Small intestine (tissue), 7 donors: ENCODE results near the gene LAMB1. TPM values are rescaled to one million over a fixed set of nuclear protein-coding genes. Genes with fewer than 3 reads are reported as not detected.

ENCODE experiments used
- DNase-seq, 2 donors: peaks; one replicate each; pipeline versions ENCODE4 v3.0.0 to v3.0.0-alpha.2; 2013
- FAIRE-seq: peaks from 2 replicates; lab custom pipeline; 2012; peaks lifted over from hg19 to GRCh38; lab: Jason Lieb, UNC
- H3K27ac ChIP-seq, 3 donors: one replicate each; pipeline ENCODE4 v1.5.1; 2013; ENCODE audit warnings: low read length in 2 of 3, mild to moderate bottlenecking in 2 of 3, control low read depth in 1 of 3, inconsistent platforms in 1 of 3, low read depth in 1 of 3, moderate library complexity in 1 of 3
- H3K27me3 ChIP-seq, 3 donors: one replicate each; pipeline ENCODE4 v1.6.1; 2013; ENCODE audit warnings: low read length in 3 of 3, inconsistent platforms in 1 of 3; ENCODE audit not compliant: control insufficient read depth in 3 of 3, insufficient read depth in 3 of 3
- H3K36me3 ChIP-seq, 3 donors: one replicate each; pipeline ENCODE4 v1.6.1; 2013; ENCODE audit warnings: low read length in 3 of 3, inconsistent platforms in 1 of 3, low read depth in 1 of 3, mild to moderate bottlenecking in 1 of 3, moderate library complexity in 1 of 3; ENCODE audit not compliant: control insufficient read depth in 3 of 3, insufficient read depth in 2 of 3
- H3K4me1 ChIP-seq, 3 donors: one replicate each; pipeline ENCODE4 v1.6.1; 2013; ENCODE audit warnings: low read length in 2 of 3, inconsistent platforms in 1 of 3, low read depth in 1 of 3, mild to moderate bottlenecking in 1 of 3, moderate library complexity in 1 of 3; ENCODE audit not compliant: control insufficient read depth in 3 of 3, insufficient read depth in 2 of 3
- H3K4me3 ChIP-seq, 3 donors: one replicate each; pipeline ENCODE4 v1.5.1; 2013; ENCODE audit warnings: low read length in 3 of 3, control low read depth in 1 of 3, inconsistent platforms in 1 of 3, low read depth in 1 of 3, mild to moderate bottlenecking in 1 of 3, moderate library complexity in 1 of 3
- H3K9me3 ChIP-seq, 2 donors: one replicate each; pipeline ENCODE4 v1.6.1; 2013; ENCODE audit warnings: low read depth in 1 of 2, low read length in 1 of 2; ENCODE audit not compliant: control insufficient read depth in 2 of 2, insufficient read depth in 1 of 2
- WGBS, 3 donors: extraction: QIAGEN DNeasy Blood & Tissue Kit; methylation state at CpG; one replicate each; pipeline ENCODE4 v1.1.7; 2013; 5-methylcytosine and 5-hydroxymethylcytosine counted together
- polyA plus RNA-seq, 4 donors: library from polyadenylated mRNA; stranded (reverse) in 3 of 4; unstranded in 1 of 4; fragments of 200-250 nt in 3 of 4; fragments of 120-200 nt in 1 of 4; gene quantifications; one replicate each; pipeline versions ENCODE4 v1.2.1 to v1.2.3, GENCODE V29; 2013
- donor health status: healthy with polysubstance abuse.
- donor health status: control.
- donor health status: control.
- donor health status: Bipolar disorder and iron deficiency.
- donor health status: healthy.

The LAMB1 gene
- polyA plus RNA-seq, 4 donors = 15.9 to 190 (median 71.5) TPM

GRCh38 chr7:108008827-108009226 is 5.9 kb upstream of the LAMB1 start:
- peaks cover 6 to 79% (median 14%) of the 10 kb centered on the region in 3 donors for H3K4me1 ChIP-seq
- peak overlapping the region in 1 of 3 donors; percentile 54 for H3K27ac ChIP-seq

GRCh38 chr7:108008240-108008639 is 5.3 kb upstream of the LAMB1 start:
- FAIRE-seq (no peak), DNase-seq (peak; percentile 50 to 68)
- WGBS, 3 donors = 40 to 62% (median 44%) methylated on average over 4 of the region's 4 CpGs
- H3K27me3 ChIP-seq = no peaks in the 10 kb centered on the region
- H3K27ac ChIP-seq = peak overlapping the region in 1 of 3 donors; percentile 54
- H3K36me3 ChIP-seq = no peaks in the 10 kb centered on the region
- H3K4me1 ChIP-seq = peaks cover 6 to 74% (median 17%) of the 10 kb centered on the region in 3 donors
- H3K9me3 ChIP-seq = no peaks in the 10 kb centered on the region
- H3K4me3 ChIP-seq = no peak overlapping the region

More at GRCh38 chr7:108008827-108009226, 5.9 kb upstream of the LAMB1 start:
- H3K4me3 ChIP-seq = no peak overlapping the region
- no peaks in the 10 kb centered on the region for H3K27me3 ChIP-seq
- H3K36me3 ChIP-seq = no peaks in the 10 kb centered on the region
- FAIRE-seq (no peak), DNase-seq (no peak)
- H3K9me3 ChIP-seq = no peaks in the 10 kb centered on the region

GRCh38 chr7:108007762-108008161 is 4.8 kb upstream of the LAMB1 start:
- DNase-seq (no peak), FAIRE-seq (no peak)

GRCh38 chr7:108007261-108007660 is 4.3 kb upstream of the LAMB1 start:
- Histone ChIP-seq H3K36me3 (no peaks in the 10 kb centered on the region), H3K4me3 (no peak overlapping the region), H3K27me3 (no peaks in the 10 kb centered on the region), H3K27ac (peak overlapping the region in 1 of 3 donors; percentile 54), H3K4me1 (peaks cover 6 to 68% (median 11%) of the 10 kb centered on the region in 3 donors), H3K9me3 (no peaks in the 10 kb centered on the region)
- FAIRE-seq (no peak), DNase-seq (peak in 1 of 2 donors; percentile 51)
- 44 to 52% (median 44%) methylated on average over 3 of the region's 3 CpGs for WGBS, 3 donors

More at GRCh38 chr7:108007762-108008161, 4.8 kb upstream of the LAMB1 start:
- Histone ChIP-seq H3K27me3 (no peaks in the 10 kb centered on the region), H3K27ac (peak overlapping the region in 1 of 3 donors; percentile 54), H3K36me3 (no peaks in the 10 kb centered on the region), H3K4me1 (peaks cover 6 to 70% (median 13%) of the 10 kb centered on the region in 3 donors), H3K9me3 (no peaks in the 10 kb centered on the region), H3K4me3 (no peak overlapping the region)
- WGBS, 3 donors = 20 to 51% (median 37%) methylated on average over 3 of the region's 3 CpGs

- peak; percentile 59 to 88 for DNase-seq
- peaks cover 0 to 11% (median 0%) of the 10 kb centered on the region in 3 donors for H3K36me3 ChIP-seq
- H3K9me3 ChIP-seq = no peaks in the 10 kb centered on the region
- H3K27me3 ChIP-seq = no peaks in the 10 kb centered on the region
- 16 to 31% (median 19%) methylated on average over 13 of the region's 13 CpGs for WGBS, 3 donors
- H3K4me1 ChIP-seq = peaks cover 3 to 58% (median 18%) of the 10 kb centered on the region in 3 donors
- peak overlapping the region in 2 of 3 donors; percentile 88 to 89 for H3K27ac ChIP-seq
- FAIRE-seq = no peak
- peak overlapping the region in 1 of 3 donors; percentile 1 for H3K4me3 ChIP-seq
Observed at GRCh38 chr7:108004220-108005142, 1.5 kb upstream of the LAMB1 start.

GRCh38 chr7:108003599-108003935 is 606 bp upstream of the LAMB1 start:
- FAIRE-seq (no peak), DNase-seq (peak in 1 of 2 donors; percentile 52)
- Histone ChIP-seq H3K36me3 (peaks cover 0 to 14% (median 0%) of the 10 kb centered on the region in 3 donors), H3K27ac (peak overlapping the region in 2 of 3 donors; percentile 85 to 88), H3K4me3 (peak overlapping the region; percentile 7 to 81 (median 81)), H3K9me3 (no peaks in the 10 kb centered on the region), H3K27me3 (no peaks in the 10 kb centered on the region), H3K4me1 (peaks cover 5 to 58% (median 18%) of the 10 kb centered on the region in 3 donors)
- WGBS, 3 donors = 34 to 41% (median 41%) methylated on average over 15 of the region's 15 CpGs

GRCh38 chr7:108001764-108002725 is 916 bp downstream of the LAMB1 start:
- Histone ChIP-seq H3K36me3 (peaks cover 0 to 17% (median 5%) of the 10 kb centered on the region in 3 donors), H3K4me3 (peak overlapping the region; percentile 57 to 81 (median 81)), H3K9me3 (no peaks in the 10 kb centered on the region), H3K27ac (peak overlapping the region; percentile 21 to 88 (median 85)), H3K4me1 (peaks cover 5 to 54% (median 23%) of the 10 kb centered on the region in 3 donors), H3K27me3 (no peaks in the 10 kb centered on the region)
- FAIRE-seq (no peak), DNase-seq (peak in 1 of 2 donors; percentile 71)
- 1 to 4% (median 1%) methylated on average over 71 to 75 of the region's 75 CpGs for WGBS, 3 donors
